Colonic mucosa (tissue), 4 donors: ENCODE results near the gene STEEP1. TPM values are rescaled to one million over a fixed set of nuclear protein-coding genes. Genes with fewer than 3 reads are reported as not detected.

Source experiments
- DNase-seq: peaks from one replicate; pipeline ENCODE4 v3.0.0-alpha.2; 2020
- H3K27ac ChIP-seq: fragments of 200-600 bp; one replicate; pipeline ENCODE4 v1.8.0; 2021
- H3K27me3 ChIP-seq: fragments of 200-600 bp; one replicate; pipeline ENCODE4 v1.8.0; 2021
- H3K36me3 ChIP-seq: fragments of 200-600 bp; one replicate; pipeline ENCODE4 v1.8.0; 2021
- H3K4me1 ChIP-seq: fragments of 200-600 bp; one replicate; pipeline ENCODE4 v1.8.0; 2021; ENCODE audit warnings: mild to moderate bottlenecking
- H3K4me3 ChIP-seq: fragments of 200-600 bp; one replicate; pipeline ENCODE4 v1.8.0; 2021
- H3K9ac ChIP-seq, 2 donors: one replicate each; pipeline ENCODE4 v1.7.0; 2013; ENCODE audit warnings: control low read depth in 2 of 2, low read depth in 2 of 2, low read length in 2 of 2
- H3K9me3 ChIP-seq: fragments of 200-600 bp; one replicate; pipeline ENCODE4 v1.8.0; 2021
- intact Hi-C: fragments of 100-400 bp; cut with DNase I; formaldehyde crosslinking; loops from one replicate; pipeline ENCODE4 v1.14.1; 2022
- total RNA-seq, 2 donors: library from RNA; stranded (reverse); fragmentation: NEBNext Ultra II Directional in 1 of 2; extraction: Animal tissue kit (Norgen Biotek cat#: 25700) in 1 of 2; gene quantifications; one replicate each; pipeline ENCODE4 v1.2.1, GENCODE V29; 2021
- TF ChIP-seq, protein P1 (sequence below): fragments of 200-600 bp; IDR thresholded peaks from one replicate; pipeline ENCODE4 v1.8.0; 2022; ENCODE audit warnings: antibody characterized with exemption, mild to moderate bottlenecking
- donor health status: healthy.
- donor health status: DM: no; HTN: no; CAD: no.
- donor health status: DM: no; HTN: no; CAD: no.

The STEEP1 gene
- total RNA-seq, 2 donors from 2014 or later: 18.8 to 19.2 TPM

- TF ChIP-seq, protein P1, sequence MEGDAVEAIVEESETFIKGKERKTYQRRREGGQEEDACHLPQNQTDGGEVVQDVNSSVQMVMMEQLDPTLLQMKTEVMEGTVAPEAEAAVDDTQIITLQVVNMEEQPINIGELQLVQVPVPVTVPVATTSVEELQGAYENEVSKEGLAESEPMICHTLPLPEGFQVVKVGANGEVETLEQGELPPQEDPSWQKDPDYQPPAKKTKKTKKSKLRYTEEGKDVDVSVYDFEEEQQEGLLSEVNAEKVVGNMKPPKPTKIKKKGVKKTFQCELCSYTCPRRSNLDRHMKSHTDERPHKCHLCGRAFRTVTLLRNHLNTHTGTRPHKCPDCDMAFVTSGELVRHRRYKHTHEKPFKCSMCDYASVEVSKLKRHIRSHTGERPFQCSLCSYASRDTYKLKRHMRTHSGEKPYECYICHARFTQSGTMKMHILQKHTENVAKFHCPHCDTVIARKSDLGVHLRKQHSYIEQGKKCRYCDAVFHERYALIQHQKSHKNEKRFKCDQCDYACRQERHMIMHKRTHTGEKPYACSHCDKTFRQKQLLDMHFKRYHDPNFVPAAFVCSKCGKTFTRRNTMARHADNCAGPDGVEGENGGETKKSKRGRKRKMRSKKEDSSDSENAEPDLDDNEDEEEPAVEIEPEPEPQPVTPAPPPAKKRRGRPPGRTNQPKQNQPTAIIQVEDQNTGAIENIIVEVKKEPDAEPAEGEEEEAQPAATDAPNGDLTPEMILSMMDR: no peak
- H3K36me3 ChIP-seq: no peaks in the 10 kb centered on the region
- H3K4me3 ChIP-seq: no peak overlapping the region
- intact Hi-C loops: no loop called here
- H3K4me1 ChIP-seq: no peaks in the 10 kb centered on the region
- no peaks in the 10 kb centered on the region for H3K27me3 ChIP-seq
- H3K9ac ChIP-seq: no peak overlapping the region
- H3K9me3 ChIP-seq: no peaks in the 10 kb centered on the region
- no peak for DNase-seq
- no peak overlapping the region for H3K27ac ChIP-seq
Observed at GRCh38 chrX:119549327-119550016, 15.7 kb downstream of the STEEP1 start.

DNA sequence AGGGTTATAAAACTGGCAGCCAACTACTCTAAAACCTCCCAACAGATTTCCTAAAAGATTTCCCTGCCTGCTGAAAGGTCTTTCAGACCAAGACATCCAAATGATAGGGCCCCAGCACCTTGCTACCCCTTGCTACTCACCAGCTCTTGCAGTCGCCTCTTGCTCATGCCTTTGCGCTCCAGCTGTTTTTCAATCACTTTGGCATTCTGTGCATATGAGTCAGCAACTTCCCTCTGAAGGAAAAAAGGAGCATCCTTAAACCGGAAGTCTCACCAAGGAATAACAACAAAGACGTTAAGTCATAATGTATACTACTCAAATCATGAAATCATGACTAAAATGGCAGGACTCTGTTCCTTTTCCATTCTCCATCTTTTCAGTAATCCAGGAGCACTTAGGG lies 24.0 kb downstream of the STEEP1 start:
- H3K9ac ChIP-seq: no peak overlapping the region
- no peak overlapping the region for H3K4me3 ChIP-seq
- intact Hi-C loops: no loop called here
- H3K27me3 ChIP-seq: no peaks in the 10 kb centered on the region
- TF ChIP-seq, protein P1: no peak
- no peaks in the 10 kb centered on the region for H3K9me3 ChIP-seq
- DNase-seq: no peak
- no peaks in the 10 kb centered on the region for H3K4me1 ChIP-seq
- H3K36me3 ChIP-seq: no peaks in the 10 kb centered on the region
- no peak overlapping the region for H3K27ac ChIP-seq

DNA sequence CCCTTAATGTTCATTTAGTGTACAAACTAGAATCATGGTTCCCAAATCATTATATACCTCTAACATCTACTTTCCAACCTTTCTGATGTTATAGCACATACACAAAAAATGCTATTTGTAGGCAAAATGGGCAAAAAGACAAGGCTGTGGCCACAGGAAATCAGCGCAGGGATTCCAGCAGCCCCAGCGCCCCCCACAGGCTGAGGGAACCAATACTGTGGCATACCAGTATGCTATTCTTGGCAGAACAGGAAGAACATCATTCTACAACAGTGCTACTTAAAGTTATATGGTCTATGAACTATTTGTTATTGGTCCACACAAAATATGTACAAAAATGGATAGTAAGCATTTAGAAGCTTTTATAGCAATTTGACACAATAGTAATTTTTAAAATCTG lies 25.3 kb downstream of the STEEP1 start:
- Histone ChIP-seq H3K36me3 (no peaks in the 10 kb centered on the region), H3K9ac (no peak overlapping the region), H3K27ac (no peak overlapping the region), H3K27me3 (no peaks in the 10 kb centered on the region), H3K9me3 (no peaks in the 10 kb centered on the region), H3K4me3 (no peak overlapping the region), H3K4me1 (no peaks in the 10 kb centered on the region)
- DNase-seq: no peak
- intact Hi-C loops: no loop called here
- TF ChIP-seq, protein P1: no peak

GRCh38 chrX:119537487-119537886 lies 27.7 kb downstream of the STEEP1 start:
- DNase-seq: no peak
- Histone ChIP-seq H3K9me3 (no peaks in the 10 kb centered on the region), H3K4me3 (no peak overlapping the region), H3K27ac (no peak overlapping the region), H3K9ac (no peak overlapping the region), H3K4me1 (no peaks in the 10 kb centered on the region), H3K36me3 (no peaks in the 10 kb centered on the region), H3K27me3 (no peaks in the 10 kb centered on the region)
- TF ChIP-seq, protein P1: no peak
- intact Hi-C loops: no loop called here

- TF ChIP-seq, protein P1: no peak
- Histone ChIP-seq H3K4me1 (no peaks in the 10 kb centered on the region), H3K9me3 (no peaks in the 10 kb centered on the region), H3K27ac (no peak overlapping the region), H3K36me3 (no peaks in the 10 kb centered on the region), H3K9ac (no peak overlapping the region), H3K27me3 (no peaks in the 10 kb centered on the region), H3K4me3 (no peak overlapping the region)
- intact Hi-C loops: no loop called here
- no peak for DNase-seq
Observed at GRCh38 chrX:119529345-119530276, 35.6 kb downstream of the STEEP1 start.
